ENCODE measurements around the gene FBXO47.
"Not testable (repeated sequence)": the region's sequence is repeated elsewhere in the genome, so short reads cannot be mapped to it uniquely, and the experiment has no call there.

FBXO47 gene

GRCh38 chr17:38914741-38915638 lies 52.2 kb downstream of the FBXO47 start:
- Histone ChIP-seq H3K36me3 (ENCODE audit: insufficient read depth, low read length) (peaks cover 32% of the 10 kb centered on the region), H3K27ac (no peak overlapping the region), H3K9me3 (ENCODE audit: low read depth, low read length) (no peaks in the 10 kb centered on the region), H3K4me3 (no peak overlapping the region), H3K9ac (ENCODE audit: insufficient read length) (no peak overlapping the region)
- TF ChIP-seq FOXP2 (optimal IDR thresholded peaks at IDR 0.05; ENCODE audit: control extremely low read depth, extremely low read length, insufficient read depth) = no peak
- TF ChIP-seq POLR2AphosphoS5 (IDR thresholded peaks at IDR 0.05; ENCODE audit: borderline replicate concordance, low read depth, low read length) = no peak
- no peak for TF ChIP-seq EZH2 (IDR thresholded peaks at IDR 0.05)
- no peak for DNase-seq (ENCODE audit: low read depth, low spot score)

DNA sequence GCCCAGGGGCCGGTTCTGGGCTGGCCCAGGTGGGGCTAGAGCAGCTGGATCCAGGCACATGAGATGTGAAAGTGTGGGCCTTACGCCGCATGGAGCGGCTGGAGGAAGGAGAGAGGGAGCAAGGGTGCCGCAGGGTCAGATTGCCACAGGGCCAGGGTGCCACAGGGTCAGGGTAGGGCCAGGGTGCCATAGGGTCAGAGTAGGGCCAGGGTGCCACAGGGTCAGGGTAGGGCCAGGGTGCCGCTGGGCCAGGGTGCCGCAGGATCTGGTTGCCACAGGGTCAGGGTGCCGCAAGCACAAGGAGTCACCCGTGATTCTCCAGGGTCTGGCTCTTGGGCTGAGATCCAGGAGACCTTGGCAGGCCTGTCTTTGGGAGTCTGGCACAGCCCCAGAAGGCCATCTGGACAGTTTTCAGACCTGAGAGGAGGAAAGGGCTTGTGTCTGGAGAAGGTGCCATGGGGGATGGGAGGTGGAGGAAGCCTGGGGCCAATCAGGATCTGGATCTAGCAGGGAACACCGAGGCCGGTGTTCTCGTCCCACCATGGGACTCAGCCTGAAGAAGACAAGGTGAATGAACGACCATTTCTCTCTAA lies 54.9 kb downstream of the FBXO47 start:
- TF ChIP-seq EZH2 (IDR thresholded peaks at IDR 0.05) = no peak
- H3K27ac ChIP-seq = no peak overlapping the region
- H3K9ac ChIP-seq (ENCODE audit: insufficient read length) = no peak overlapping the region
- DNase-seq (ENCODE audit: low read depth, low spot score) = no peak
- no peaks in the 10 kb centered on the region for H3K9me3 ChIP-seq (ENCODE audit: low read depth, low read length)
- H3K36me3 ChIP-seq (ENCODE audit: insufficient read depth, low read length) = peaks cover 19% of the 10 kb centered on the region
- H3K4me3 ChIP-seq = no peak overlapping the region

DNA sequence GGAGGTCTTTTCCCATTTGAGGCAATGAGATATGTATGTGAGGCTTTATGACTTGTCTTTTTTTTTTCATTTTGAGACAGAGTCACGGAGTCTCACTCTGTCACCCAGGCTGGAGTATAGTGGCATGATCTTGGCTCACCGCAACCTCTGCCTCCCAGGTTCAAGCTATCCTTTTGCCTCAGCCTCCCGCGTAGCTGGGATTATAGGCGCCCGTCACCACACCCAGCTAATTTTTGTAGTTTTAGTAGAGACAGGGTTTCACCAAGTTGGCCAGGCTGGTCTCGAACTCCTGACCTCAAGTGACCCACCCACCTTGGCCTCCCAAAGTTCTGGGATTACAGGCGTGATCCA lies 55.5 kb downstream of the FBXO47 start:
- H3K36me3 ChIP-seq (ENCODE audit: insufficient read depth, low read length) = peaks cover 18% of the 10 kb centered on the region; the same call in 1 of the 2 replicates
- not testable (repeated sequence) for DNase-seq (ENCODE audit: low read depth, low spot score); H3K9me3 ChIP-seq (ENCODE audit: low read depth, low read length); H3K9ac ChIP-seq (ENCODE audit: insufficient read length); H3K27ac ChIP-seq; H3K4me3 ChIP-seq

DNA sequence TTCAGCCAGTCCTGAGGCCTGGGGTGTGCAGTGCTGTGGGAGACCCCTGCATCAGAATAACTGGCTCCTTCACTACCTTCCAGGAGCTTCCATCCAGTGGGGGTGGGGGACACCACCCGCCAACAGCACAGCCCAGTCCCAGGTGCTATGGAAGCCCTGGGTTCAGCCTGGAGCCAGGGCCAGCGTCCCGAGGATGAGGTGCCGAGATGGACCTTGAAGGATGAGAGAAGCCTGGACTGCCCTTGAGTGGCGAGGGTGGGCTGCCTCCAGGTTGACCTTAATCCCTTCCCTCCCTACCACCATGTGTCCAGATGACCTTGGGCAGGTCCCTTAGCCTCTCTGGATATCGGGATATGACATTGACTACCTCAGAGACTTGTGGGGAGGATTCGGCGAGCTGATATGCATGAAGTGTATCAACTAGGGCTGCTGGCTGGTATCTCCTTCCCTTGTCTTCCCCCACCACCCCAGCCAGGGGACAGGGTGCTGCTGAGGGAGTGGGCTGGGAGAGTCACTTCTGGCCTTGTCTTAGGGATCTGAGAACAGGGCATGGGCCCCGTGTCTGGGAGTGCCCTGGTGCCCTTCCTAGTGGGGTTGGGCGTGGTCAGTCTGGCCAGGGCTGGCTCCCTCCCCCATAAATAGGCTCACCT lies 56.0 kb downstream of the FBXO47 start:
- DNase-seq (ENCODE audit: low read depth, low spot score) = no peak
- TF ChIP-seq POLR2AphosphoS5 (IDR thresholded peaks at IDR 0.05; ENCODE audit: borderline replicate concordance, low read depth, low read length) = no peak
- TF ChIP-seq FOXP2 (optimal IDR thresholded peaks at IDR 0.05; ENCODE audit: control extremely low read depth, extremely low read length, insufficient read depth) = no peak
- no peak for TF ChIP-seq EZH2 (IDR thresholded peaks at IDR 0.05)
- peaks cover 18% of the 10 kb centered on the region; the same call in 1 of the 2 replicates for H3K36me3 ChIP-seq (ENCODE audit: insufficient read depth, low read length)
- H3K9me3 ChIP-seq (ENCODE audit: low read depth, low read length) = no peaks in the 10 kb centered on the region
- H3K27ac ChIP-seq = no peak overlapping the region
- H3K9ac ChIP-seq (ENCODE audit: insufficient read length) = no peak overlapping the region
- H3K4me3 ChIP-seq = no peak overlapping the region

DNA sequence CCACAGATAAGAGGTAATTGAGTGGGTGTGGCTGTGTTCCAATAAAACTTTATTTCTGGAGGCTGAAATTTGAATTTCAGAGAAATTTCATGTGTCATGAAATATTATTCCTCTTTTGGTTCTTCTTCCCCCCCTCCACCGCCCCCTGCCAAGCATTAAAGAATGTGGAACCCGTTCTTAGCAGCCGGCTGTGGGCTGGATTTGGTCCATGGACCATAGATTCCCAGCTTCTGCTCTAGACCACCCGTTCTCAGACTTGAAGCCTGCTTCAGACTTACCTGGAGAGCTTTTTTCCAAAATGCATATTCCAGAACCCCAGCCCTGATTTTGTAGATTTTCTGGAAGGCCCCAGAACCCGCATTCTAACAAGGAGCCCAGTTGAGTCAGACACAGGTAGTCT lies 56.9 kb downstream of the FBXO47 start:
- TF ChIP-seq EZH2 (IDR thresholded peaks at IDR 0.05) = no peak
- TF ChIP-seq POLR2AphosphoS5 (IDR thresholded peaks at IDR 0.05; ENCODE audit: borderline replicate concordance, low read depth, low read length) = no peak
- no peak for TF ChIP-seq FOXP2 (optimal IDR thresholded peaks at IDR 0.05; ENCODE audit: control extremely low read depth, extremely low read length, insufficient read depth)
- Histone ChIP-seq H3K9me3 (ENCODE audit: low read depth, low read length) (no peaks in the 10 kb centered on the region), H3K36me3 (ENCODE audit: insufficient read depth, low read length) (peaks cover 12% of the 10 kb centered on the region; the same call in 1 of the 2 replicates), H3K4me3 (no peak overlapping the region), H3K27ac (peak overlapping the region; percentile 54; the same call in 1 of the 2 replicates), H3K9ac (ENCODE audit: insufficient read length) (no peak overlapping the region)
- no peak for DNase-seq (ENCODE audit: low read depth, low spot score)

- Histone ChIP-seq H3K9ac (ENCODE audit: insufficient read length) (no peak overlapping the region), H3K4me3 (no peak overlapping the region), H3K27ac (no peak overlapping the region), H3K36me3 (ENCODE audit: insufficient read depth, low read length) (peaks cover 11% of the 10 kb centered on the region), H3K9me3 (ENCODE audit: low read depth, low read length) (no peaks in the 10 kb centered on the region)
- DNase-seq (ENCODE audit: low read depth, low spot score) = no peak
- no peak for TF ChIP-seq POLR2AphosphoS5 (IDR thresholded peaks at IDR 0.05; ENCODE audit: borderline replicate concordance, low read depth, low read length)
- no peak for TF ChIP-seq FOXP2 (optimal IDR thresholded peaks at IDR 0.05; ENCODE audit: control extremely low read depth, extremely low read length, insufficient read depth)
- TF ChIP-seq EZH2 (IDR thresholded peaks at IDR 0.05) = no peak
These were observed 58.5 kb downstream of the FBXO47 start for GRCh38 chr17:38908676-38909181.

- no peak overlapping the region for H3K9ac ChIP-seq (ENCODE audit: insufficient read length)
- no peak for TF ChIP-seq POLR2AphosphoS5 (IDR thresholded peaks at IDR 0.05; ENCODE audit: borderline replicate concordance, low read depth, low read length)
- no peak for TF ChIP-seq FOXP2 (optimal IDR thresholded peaks at IDR 0.05; ENCODE audit: control extremely low read depth, extremely low read length, insufficient read depth)
- no peak for TF ChIP-seq EZH2 (IDR thresholded peaks at IDR 0.05)
- H3K36me3 ChIP-seq (ENCODE audit: insufficient read depth, low read length) = peaks cover 17% of the 10 kb centered on the region
- H3K9me3 ChIP-seq (ENCODE audit: low read depth, low read length) = no peaks in the 10 kb centered on the region
- H3K27ac ChIP-seq = no peak overlapping the region
- DNase-seq (ENCODE audit: low read depth, low spot score) = no peak
- H3K4me3 ChIP-seq = no peak overlapping the region
These were observed 59.1 kb downstream of the FBXO47 start for GRCh38 chr17:38907930-38908675.
